ENCODE measurements around the gene CDSN.

GRCh38 chr6:31074401-31074800, 45.8 kb downstream of the CDSN start:
- TF ChIP-seq BHLHE40 (IDR thresholded peaks at IDR 0.05; ENCODE audit: low read depth, low read length) (no peak), POLR2A (IDR thresholded peaks at IDR 0.05; ENCODE audit: low read depth, low read length) (no peak), USF2 (IDR thresholded peaks at IDR 0.05; ENCODE audit: low read depth, low read length) (no peak), MXI1 (IDR thresholded peaks at IDR 0.05; ENCODE audit: borderline replicate concordance, low read depth, low read length) (no peak), NFE2L2 (IDR thresholded peaks at IDR 0.05; ENCODE audit: low read depth, low read length) (no peak), CEBPB (IDR thresholded peaks at IDR 0.05; ENCODE audit: low read depth, low read length) (no peak), RAD21 (IDR thresholded peaks at IDR 0.05; ENCODE audit: low read length) (no peak), FOS (IDR thresholded peaks at IDR 0.05; ENCODE audit: low read depth, low read length) (no peak)
- TF ChIP-seq, protein P1, sequence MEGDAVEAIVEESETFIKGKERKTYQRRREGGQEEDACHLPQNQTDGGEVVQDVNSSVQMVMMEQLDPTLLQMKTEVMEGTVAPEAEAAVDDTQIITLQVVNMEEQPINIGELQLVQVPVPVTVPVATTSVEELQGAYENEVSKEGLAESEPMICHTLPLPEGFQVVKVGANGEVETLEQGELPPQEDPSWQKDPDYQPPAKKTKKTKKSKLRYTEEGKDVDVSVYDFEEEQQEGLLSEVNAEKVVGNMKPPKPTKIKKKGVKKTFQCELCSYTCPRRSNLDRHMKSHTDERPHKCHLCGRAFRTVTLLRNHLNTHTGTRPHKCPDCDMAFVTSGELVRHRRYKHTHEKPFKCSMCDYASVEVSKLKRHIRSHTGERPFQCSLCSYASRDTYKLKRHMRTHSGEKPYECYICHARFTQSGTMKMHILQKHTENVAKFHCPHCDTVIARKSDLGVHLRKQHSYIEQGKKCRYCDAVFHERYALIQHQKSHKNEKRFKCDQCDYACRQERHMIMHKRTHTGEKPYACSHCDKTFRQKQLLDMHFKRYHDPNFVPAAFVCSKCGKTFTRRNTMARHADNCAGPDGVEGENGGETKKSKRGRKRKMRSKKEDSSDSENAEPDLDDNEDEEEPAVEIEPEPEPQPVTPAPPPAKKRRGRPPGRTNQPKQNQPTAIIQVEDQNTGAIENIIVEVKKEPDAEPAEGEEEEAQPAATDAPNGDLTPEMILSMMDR (conservative IDR thresholded peaks at IDR 0.05; ENCODE audit: low read depth, low read length), result no peak
- TF ChIP-seq, protein P2, sequence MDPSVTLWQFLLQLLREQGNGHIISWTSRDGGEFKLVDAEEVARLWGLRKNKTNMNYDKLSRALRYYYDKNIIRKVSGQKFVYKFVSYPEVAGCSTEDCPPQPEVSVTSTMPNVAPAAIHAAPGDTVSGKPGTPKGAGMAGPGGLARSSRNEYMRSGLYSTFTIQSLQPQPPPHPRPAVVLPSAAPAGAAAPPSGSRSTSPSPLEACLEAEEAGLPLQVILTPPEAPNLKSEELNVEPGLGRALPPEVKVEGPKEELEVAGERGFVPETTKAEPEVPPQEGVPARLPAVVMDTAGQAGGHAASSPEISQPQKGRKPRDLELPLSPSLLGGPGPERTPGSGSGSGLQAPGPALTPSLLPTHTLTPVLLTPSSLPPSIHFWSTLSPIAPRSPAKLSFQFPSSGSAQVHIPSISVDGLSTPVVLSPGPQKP (IDR thresholded peaks at IDR 0.05; ENCODE audit: borderline replicate concordance, low read depth, low read length), result no peak
